ENCODE measurements around the gene DGCR2.
"Not testable (repeated sequence)": the region's sequence is repeated elsewhere in the genome, so short reads cannot be mapped to it uniquely, and the experiment has no call there.

Gene DGCR2

GRCh38 chr22:19022755-19023154 lies 99.5 kb downstream of the DGCR2 start:
- peak; percentile 9 for DNase-seq

- no peak for DNase-seq
Observed at GRCh38 chr22:19019679-19020032, 102.6 kb downstream of the DGCR2 start.

GRCh38 chr22:19019029-19019678 lies 103.1 kb downstream of the DGCR2 start:
- DNase-seq, result no peak

- no peak for DNase-seq
Observed at GRCh38 chr22:19018256-19018655, 104.0 kb downstream of the DGCR2 start.

GRCh38 chr22:19016081-19016766 lies 106.0 kb downstream of the DGCR2 start:
- no peak for DNase-seq

GRCh38 chr22:19014886-19015285 lies 107.3 kb downstream of the DGCR2 start:
- no peak for DNase-seq

DNA sequence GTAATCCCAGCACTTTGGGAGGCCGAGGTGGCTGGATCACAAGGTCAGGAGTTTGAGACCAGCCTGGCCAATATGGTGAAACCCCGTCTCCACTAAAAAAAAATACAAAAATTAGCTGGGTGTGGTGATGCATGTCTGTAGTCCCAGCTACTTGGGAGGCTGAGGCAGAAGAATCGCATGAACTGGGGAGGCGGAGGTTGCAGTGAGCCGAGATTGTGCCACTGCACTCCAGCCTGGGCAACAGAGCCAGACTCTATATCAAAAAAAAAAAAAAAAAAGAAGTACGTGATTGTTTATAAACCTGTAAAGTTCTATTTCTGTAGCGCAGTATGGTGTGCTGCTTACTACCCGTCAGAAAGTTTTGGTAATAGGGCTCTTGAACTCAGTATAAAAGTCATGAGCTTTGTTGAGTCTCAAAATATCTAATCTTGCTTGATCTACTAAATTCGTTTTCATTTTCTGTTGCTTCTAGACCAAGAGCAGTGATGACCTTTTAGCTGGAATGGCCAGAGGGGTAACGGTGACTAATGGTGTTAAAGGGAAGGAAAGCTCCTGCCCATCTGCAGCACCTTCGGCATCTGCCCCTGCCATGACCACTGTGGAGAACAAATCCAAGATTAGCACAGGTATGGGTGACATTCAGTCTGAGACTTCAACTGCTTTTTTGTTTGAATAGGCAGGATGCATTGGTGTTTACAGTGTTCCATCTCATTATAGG lies 108.2 kb downstream of the DGCR2 start:
- not testable (repeated sequence) for DNase-seq

DNA sequence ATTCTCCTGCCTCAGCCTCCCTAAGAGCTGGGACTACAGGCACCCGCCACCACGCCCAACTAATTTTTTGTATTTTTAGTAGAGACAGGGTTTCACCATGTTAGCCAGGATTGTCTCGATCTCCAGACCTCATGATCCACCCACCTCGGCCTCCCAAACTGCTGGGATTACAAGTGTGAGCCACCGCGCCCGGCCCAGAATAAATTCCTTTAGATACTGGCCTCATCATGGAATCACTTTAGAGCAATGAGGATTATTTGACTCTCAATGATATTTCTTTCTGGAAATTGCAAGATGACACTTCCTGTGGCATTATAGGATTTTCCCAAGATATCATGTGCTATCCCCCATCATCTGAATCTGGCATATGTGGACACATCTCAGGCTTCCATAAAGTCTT lies 108.8 kb downstream of the DGCR2 start:
- DNase-seq, result not testable (repeated sequence)

DNA sequence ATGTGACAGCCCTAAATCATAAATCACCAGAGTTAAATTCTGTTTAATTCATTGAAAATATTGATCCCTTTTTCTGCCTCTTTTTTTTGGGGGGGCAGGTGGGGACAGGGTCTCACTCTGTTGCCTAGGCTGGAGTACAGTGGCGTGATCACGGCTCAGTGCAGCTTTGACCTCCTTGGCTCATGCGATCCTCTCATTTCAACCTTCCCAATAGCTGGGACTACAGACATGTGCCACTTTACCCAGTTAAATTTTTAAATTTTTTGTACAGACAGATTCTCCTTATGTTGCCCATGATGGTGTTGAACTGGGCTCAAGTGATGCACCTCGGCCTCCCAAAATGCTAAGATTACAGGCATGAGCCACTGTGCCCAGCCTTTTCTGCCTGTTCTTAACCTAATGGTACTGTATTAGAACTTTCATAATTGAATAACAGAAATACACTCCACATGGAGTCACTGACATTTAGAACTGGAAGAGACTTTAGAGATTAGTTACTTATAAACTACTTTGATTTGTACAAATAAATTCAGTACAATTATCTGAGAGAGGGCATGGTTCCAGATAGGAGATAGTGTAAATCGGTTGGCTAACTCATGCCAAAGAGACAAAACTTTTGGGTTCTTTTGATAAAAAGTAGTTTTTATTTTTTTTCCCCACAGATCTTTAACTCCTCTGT lies 109.8 kb downstream of the DGCR2 start:
- DNase-seq, result no peak

GRCh38 chr22:19011611-19012010 lies 110.6 kb downstream of the DGCR2 start:
- DNase-seq, result not testable (repeated sequence)

DNA sequence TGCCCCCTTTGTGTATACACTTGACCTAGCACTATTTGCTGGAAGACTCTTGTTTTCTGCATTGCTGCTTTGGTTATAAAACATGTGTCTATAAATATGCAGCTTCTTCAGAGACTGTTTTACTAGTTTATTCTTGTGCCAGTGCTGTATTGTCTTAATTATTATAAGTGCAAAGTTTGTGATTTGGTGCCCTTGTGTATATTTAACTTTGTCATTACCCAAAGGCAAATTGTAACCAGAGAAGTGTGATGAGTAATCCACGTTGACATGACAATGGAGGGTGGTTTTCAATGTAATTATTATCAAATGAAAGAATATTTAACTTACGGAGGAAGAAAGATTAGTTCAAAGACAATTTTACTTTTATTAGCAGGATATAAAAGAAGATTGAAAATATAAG lies 111.1 kb downstream of the DGCR2 start:
- no peak for DNase-seq

DNA sequence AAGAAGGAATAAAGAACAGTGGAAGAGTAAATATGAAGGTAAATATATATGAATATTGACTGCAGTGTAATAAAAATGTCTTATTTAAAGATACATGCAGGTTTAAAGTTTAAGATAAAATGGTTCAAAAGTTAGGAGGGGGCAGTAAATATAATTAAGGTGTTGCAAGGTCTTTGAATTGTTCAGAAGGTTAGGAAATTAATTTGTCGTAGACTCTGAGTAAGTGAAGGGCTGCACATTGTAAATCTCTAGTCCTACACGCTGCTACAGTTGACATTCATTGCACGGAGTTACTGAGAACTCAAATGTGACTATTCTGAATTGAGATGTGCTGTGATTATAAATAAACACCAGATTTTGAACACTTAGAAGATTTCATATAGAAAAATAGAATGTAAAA lies 116.3 kb downstream of the DGCR2 start:
- no peak for DNase-seq

GRCh38 chr22:19004471-19004870 lies 117.7 kb downstream of the DGCR2 start:
- no peak for DNase-seq

DNA sequence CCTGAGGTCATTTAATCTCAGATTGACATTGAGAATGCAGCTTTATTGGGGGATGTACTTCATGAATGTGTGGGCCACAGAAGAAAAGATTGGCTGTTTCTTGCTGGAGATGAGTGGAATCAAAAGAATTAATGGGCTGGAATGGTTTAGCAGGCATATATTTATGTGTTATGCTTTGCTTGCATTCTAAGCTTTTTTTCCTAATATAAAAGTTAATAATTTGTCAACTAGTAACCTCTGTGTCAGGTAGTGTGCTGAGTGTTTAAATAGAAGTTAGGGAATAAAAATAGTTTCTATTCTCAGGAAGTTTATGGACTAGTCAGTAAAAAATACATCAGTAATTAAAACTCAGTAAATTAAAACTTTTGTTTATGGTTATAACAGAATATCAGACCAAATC lies 118.7 kb downstream of the DGCR2 start:
- DNase-seq, result no peak

GRCh38 chr22:19002684-19003038 lies 119.6 kb downstream of the DGCR2 start:
- DNase-seq, result no peak

DNA sequence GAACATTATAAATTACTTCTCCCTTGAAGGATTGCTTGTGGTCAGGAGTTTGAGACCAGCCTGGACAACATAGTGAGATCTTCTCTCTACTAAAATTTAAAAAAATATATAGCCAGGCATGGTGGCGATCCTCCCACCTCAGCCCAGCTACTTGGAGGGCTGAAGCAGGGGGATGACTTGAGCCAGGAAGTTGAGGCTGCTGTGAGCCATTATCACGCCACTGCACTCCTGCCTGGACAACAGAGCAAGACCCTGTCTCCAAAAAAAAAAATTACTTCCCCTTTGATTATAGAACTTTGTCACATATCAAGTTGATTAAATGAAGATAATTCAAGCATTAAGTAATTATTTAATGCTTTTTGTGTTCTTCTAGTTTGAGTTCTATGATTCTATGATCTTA lies 121.0 kb downstream of the DGCR2 start:
- DNase-seq, result no peak

DNA sequence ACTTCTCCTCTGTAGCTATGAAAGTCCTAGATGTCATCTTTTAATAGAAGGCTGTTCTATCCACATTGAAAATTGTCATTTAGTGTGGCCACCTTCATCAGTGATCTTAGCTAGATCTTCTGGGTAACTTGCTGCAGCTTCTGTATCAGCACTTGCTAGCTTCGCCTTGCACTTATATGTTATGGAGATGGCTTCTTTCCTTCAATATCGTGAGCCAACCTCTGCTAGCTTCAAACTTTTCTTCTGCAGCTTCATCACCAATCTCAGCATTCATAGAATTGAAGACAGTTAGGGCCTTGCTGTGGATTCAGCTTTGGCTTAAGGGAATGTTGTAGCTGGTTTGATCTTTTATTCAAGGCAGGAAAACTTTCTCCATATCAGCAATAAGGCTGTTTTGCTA lies 122.1 kb downstream of the DGCR2 start:
- DNase-seq, result not testable (repeated sequence)

DNA sequence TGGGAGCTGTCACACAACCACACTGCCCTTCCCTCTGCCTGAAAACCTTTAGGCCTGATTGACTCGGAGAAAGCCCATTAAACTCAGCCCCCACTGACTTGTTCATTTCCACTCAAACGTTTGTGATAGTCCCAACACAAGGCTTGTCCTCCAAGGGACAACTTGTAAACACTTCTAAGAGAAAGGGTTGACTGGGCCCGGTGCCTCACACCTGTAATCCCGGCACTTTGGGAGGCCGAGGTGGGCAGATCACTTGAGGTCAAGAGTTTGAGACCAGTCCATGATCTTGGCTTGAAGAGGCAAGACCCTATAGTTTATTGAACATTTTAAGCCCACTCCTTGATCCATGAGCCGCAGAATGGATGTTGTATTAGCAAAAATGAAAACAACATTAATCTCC lies 122.8 kb downstream of the DGCR2 start:
- no peak for DNase-seq

DNA sequence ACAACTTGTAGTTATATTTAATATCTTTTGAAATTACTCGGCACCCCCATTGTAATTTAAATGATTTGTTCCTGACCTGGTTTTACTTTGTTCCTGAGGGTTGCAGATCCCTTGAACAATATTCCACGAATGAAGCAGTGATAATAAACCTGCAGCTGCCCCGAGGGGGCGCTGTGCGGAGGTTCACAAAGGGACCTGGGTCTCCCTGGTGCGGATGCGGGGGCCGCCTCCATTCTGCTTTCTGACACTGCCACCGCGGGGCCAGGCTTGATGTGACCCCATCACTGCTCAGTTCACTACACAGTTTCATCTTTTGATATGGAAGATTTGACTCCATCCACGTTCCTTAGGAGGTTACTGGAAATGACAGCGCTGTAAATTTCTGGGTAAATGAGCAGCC lies 123.2 kb downstream of the DGCR2 start:
- DNase-seq, result no peak

DNA sequence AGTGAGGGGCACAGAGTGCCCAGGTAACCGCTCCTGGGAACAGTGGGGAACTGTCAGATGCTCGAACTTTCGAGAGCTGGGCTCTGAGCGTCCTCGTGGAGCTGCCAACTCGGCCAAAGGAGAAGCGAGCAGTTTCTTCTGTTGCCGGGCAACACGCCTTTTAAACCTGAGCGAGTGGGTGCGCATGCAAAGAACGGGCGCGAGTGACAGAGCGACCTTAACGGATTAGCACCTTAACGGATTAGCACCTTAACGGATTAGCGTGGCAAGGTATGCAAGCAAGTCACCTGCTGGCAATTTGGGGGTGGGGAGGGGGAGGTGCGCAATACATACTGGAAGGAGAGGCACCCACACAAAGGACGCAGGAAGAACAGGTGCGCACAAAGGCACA lies 124.3 kb downstream of the DGCR2 start:
- DNase-seq, result no peak

DNA sequence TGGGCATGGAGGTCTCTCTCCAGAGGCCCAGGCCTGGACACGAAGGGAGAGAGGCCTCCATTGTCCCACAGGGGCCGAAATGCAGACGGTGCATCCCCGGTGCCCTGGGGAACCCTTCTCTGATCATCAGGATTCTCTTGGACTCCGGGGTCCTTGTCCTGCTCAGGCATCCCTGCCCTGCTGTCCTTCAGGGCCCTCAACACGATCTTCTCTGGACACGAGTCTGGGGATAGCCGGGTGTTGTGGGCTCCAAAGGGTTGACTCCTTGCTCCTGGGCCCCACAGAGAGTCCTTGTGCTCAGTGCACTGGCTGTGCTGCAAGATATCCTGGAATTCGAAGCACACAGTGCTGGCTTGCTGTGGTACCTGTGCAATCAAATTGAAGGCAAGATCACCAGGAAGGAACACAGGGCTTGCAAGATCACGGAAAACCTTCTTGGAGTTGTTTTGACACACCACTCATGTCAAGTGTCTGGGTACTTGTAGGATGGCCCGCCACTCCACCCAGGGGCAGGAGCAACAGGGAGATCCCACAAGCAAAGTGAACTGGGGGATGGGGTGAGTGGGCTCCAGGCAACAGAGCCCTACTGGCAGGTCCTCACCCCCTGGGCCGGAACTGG lies 124.8 kb downstream of the DGCR2 start:
- no peak for DNase-seq

DNA sequence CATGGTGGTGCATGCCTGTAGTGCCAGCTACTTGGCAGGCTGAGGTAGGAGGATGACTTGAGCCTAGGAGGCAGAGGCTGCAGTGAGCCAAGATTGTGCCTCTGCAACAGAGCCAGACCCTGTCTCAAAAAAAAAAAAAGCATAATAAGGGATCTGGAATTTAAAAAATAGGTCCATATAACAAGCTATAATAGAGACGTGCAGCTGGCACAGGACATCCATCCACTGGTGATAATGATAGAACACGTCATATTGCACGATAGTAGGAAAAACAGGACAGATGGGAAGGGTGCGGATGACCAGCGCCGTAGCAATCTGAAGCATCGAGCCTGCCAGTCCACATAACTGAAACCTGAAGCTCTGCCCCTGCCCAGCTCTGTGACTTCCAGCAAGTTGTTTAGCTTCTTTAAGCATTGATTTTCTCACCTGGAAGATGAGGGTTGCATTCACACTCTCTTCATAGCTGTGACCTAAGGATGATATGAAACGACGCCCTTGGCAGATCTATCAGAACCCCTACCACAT lies 125.8 kb downstream of the DGCR2 start:
- DNase-seq, result no peak

DNA sequence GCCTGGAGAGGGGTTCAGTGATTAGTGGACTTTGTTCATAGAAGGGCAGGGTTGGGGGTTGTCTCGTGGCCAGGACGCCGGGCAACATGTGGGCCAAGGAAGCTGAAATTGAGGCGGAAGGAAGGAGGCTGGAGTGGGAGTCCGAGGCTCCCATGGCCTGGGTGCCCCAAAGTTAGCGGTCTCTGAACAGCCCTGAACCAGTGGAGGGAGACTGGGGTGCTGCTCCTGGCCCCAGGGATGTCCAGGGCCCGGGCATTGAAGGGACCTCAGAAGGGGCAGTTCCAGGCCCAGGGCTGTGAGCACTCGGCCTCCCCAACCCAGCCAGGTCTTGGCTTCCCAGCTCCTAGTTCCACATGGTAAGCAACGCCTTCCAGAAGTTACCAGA lies 126.9 kb downstream of the DGCR2 start:
- no peak for DNase-seq

Measured in CD4-positive, alpha-beta T cell treated with Interleukin-17A for 1 hour (primary cell).